ENCODE results near the gene TM4SF5. TPM values are rescaled to one million over a fixed set of nuclear protein-coding genes. Genes with fewer than 3 reads are reported as not detected.

Gene TM4SF5
- total RNA-seq, 2 experiments from 2014 or later: not detected

Other genes with a start within 250 kb of the TM4SF5 start
- gene MYBBP1A, start 216.5 kb upstream of the TM4SF5 start, total RNA-seq: 10 to 100 TPM; 72.4 to 94.3 TPM
- not detected for gene GGT6, start 211.3 kb upstream of the TM4SF5 start, total RNA-seq
- not detected for gene SMTNL2, start 187.4 kb upstream of the TM4SF5 start, total RNA-seq
- gene ALOX15, start 130.2 kb upstream of the TM4SF5 start, total RNA-seq: not detected
- gene PELP1, start 67.7 kb upstream of the TM4SF5 start, total RNA-seq: 10 to 100 TPM; 88.5 to 96.9 TPM
- gene ARRB2, start 61.3 kb upstream of the TM4SF5 start, total RNA-seq: 100 to 1,000 TPM; 348 to 365 TPM
- 10 to 100 TPM; 23.6 to 26.1 TPM for gene MED11, start 40.5 kb upstream of the TM4SF5 start, total RNA-seq
- under 1 TPM in 1 of 2 experiments, not detected in 1; 0.12 TPM for gene ZMYND15, start 32.1 kb upstream of the TM4SF5 start, total RNA-seq
- under 1 TPM; 0.70 to 0.96 TPM for gene CXCL16, start 32.0 kb upstream of the TM4SF5 start, total RNA-seq
- gene VMO1, start 14.5 kb downstream of the TM4SF5 start, total RNA-seq: under 1 TPM; 0.37 to 0.50 TPM
- gene GLTPD2, start 17.1 kb downstream of the TM4SF5 start, total RNA-seq: not detected
- gene PSMB6, start 24.3 kb downstream of the TM4SF5 start, total RNA-seq: 100 to 1,000 TPM; 119 to 157 TPM
- gene PLD2, start 35.3 kb downstream of the TM4SF5 start, total RNA-seq: 10 to 100 TPM; 11.7 to 14.5 TPM
- gene MINK1, start 61.5 kb downstream of the TM4SF5 start, total RNA-seq: 100 to 1,000 TPM in 1 of 2 experiments, 10 to 100 TPM in 1; 87.4 to 107 TPM
- 1 to 10 TPM in 1 of 2 experiments, under 1 TPM in 1; 0.98 to 1.2 TPM for gene C17orf107, start 127.7 kb downstream of the TM4SF5 start, total RNA-seq
- gene CHRNE, start 131.2 kb downstream of the TM4SF5 start, total RNA-seq: under 1 TPM; 0.40 to 0.41 TPM
- gene GP1BA, start 160.4 kb downstream of the TM4SF5 start, total RNA-seq: not detected
- gene SLC25A11, start 168.2 kb downstream of the TM4SF5 start, total RNA-seq: 10 to 100 TPM; 82.3 to 84.6 TPM
- gene RNF167, start 168.4 kb downstream of the TM4SF5 start, total RNA-seq: 100 to 1,000 TPM; 226 to 273 TPM
- 1,000 to 10,000 TPM; 2,029 to 2,329 TPM for gene PFN1, start 176.6 kb downstream of the TM4SF5 start, total RNA-seq
- 10 to 100 TPM; 27.7 to 30.8 TPM for gene ENO3, start 179.2 kb downstream of the TM4SF5 start, total RNA-seq
- gene SPAG7, start 195.9 kb downstream of the TM4SF5 start, total RNA-seq: 10 to 100 TPM; 60.5 to 70.1 TPM
- 10 to 100 TPM; 60.6 to 72.5 TPM for gene CAMTA2, start 215.8 kb downstream of the TM4SF5 start, total RNA-seq
- under 1 TPM; 0.20 to 0.23 TPM for gene INCA1, start 225.6 kb downstream of the TM4SF5 start, total RNA-seq
- gene KIF1C, start 226.1 kb downstream of the TM4SF5 start, total RNA-seq: 10 to 100 TPM; 39.8 to 51.0 TPM

Data from activated CD8-positive, alpha-beta memory T cell treated with anti-CD3 and anti-CD28 coated beads, Interleukin-2, amount 10 ng/mL, durations not matched to agents 7 days and 5 days (primary cell).